HL-60 (cell line): Measurements from ENCODE around the gene TAS2R7.

Source experiments
- DNase-seq, 2 experiments: peaks; one replicate each; pipeline ENCODE4 v3.0.0-alpha.2; 2010 to 2020; ENCODE audit warnings: low read depth in 1 of 2, low spot score in 1 of 2
- H3K27ac ChIP-seq: fragments of 250-450 bp; sonication (Bioruptor Pico); replicated peaks from 2 replicates; pipeline ENCODE4 v1.5.1; 2020; ENCODE audit warnings: mild to moderate bottlenecking, moderate library complexity
- H3K27me3 ChIP-seq: fragments of 250-450 bp; sonication (Bioruptor Pico); 2 replicates; pipeline ENCODE4 v1.5.1; 2021; ENCODE audit warnings: mild to moderate bottlenecking, moderate library complexity; ENCODE audit not compliant: insufficient read depth, poor library complexity, severe bottlenecking
- H3K4me3 ChIP-seq: replicated peaks from 2 replicates; pipeline ENCODE4 v1.5.1; 2011; ENCODE audit warnings: mild to moderate bottlenecking, control low read depth, low read length; ENCODE audit not compliant: insufficient read depth
- CTCF ChIP-seq: IDR thresholded peaks from one replicate; pipeline ENCODE4 v1.5.1; 2011; ENCODE audit warnings: low read length, control low read depth, inconsistent platforms; ENCODE audit not compliant: insufficient read depth
- GABPA ChIP-seq: IDR thresholded peaks from 2 replicates; pipeline ENCODE4 v1.6.1; 2012; ENCODE audit warnings: low read depth
- POLR2AphosphoS5 ChIP-seq: IDR thresholded peaks from 2 replicates; pipeline ENCODE4 v1.6.1; 2012; ENCODE audit warnings: low read depth
- SPI1 ChIP-seq: IDR thresholded peaks from 2 replicates; pipeline ENCODE4 v1.6.1; 2012; ENCODE audit warnings: low read depth, mild to moderate bottlenecking, borderline replicate concordance
- TF ChIP-seq, protein P1 (sequence below): IDR thresholded peaks from 2 replicates; pipeline ENCODE4 v1.6.1; 2012; ENCODE audit warnings: low read depth; ENCODE audit not compliant: insufficient replicate concordance

The TAS2R7 gene

GRCh38 chr12:10847744-10848143 is 45.3 kb upstream of the TAS2R7 start:
- DNase-seq = no peak
- no peak overlapping the region for H3K27ac ChIP-seq
- TF ChIP-seq SPI1 (no peak), CTCF (no peak), GABPA (no peak), POLR2AphosphoS5 (no peak)
- TF ChIP-seq, protein P1, sequence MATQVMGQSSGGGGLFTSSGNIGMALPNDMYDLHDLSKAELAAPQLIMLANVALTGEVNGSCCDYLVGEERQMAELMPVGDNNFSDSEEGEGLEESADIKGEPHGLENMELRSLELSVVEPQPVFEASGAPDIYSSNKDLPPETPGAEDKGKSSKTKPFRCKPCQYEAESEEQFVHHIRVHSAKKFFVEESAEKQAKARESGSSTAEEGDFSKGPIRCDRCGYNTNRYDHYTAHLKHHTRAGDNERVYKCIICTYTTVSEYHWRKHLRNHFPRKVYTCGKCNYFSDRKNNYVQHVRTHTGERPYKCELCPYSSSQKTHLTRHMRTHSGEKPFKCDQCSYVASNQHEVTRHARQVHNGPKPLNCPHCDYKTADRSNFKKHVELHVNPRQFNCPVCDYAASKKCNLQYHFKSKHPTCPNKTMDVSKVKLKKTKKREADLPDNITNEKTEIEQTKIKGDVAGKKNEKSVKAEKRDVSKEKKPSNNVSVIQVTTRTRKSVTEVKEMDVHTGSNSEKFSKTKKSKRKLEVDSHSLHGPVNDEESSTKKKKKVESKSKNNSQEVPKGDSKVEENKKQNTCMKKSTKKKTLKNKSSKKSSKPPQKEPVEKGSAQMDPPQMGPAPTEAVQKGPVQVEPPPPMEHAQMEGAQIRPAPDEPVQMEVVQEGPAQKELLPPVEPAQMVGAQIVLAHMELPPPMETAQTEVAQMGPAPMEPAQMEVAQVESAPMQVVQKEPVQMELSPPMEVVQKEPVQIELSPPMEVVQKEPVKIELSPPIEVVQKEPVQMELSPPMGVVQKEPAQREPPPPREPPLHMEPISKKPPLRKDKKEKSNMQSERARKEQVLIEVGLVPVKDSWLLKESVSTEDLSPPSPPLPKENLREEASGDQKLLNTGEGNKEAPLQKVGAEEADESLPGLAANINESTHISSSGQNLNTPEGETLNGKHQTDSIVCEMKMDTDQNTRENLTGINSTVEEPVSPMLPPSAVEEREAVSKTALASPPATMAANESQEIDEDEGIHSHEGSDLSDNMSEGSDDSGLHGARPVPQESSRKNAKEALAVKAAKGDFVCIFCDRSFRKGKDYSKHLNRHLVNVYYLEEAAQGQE = no peak

GRCh38 chr12:10842862-10843261 is 40.4 kb upstream of the TAS2R7 start:
- Histone ChIP-seq H3K27ac (no peak overlapping the region), H3K4me3 (no peak overlapping the region), H3K27me3 (no peaks in the 10 kb centered on the region)
- TF ChIP-seq CTCF = no peak
- no peak for TF ChIP-seq POLR2AphosphoS5
- no peak for TF ChIP-seq SPI1
- no peak for TF ChIP-seq GABPA
- TF ChIP-seq, protein P1 = no peak
- DNase-seq = no peak

More at GRCh38 chr12:10847744-10848143, 45.3 kb upstream of the TAS2R7 start:
- Histone ChIP-seq H3K4me3 (no peak overlapping the region), H3K27me3 (no peaks in the 10 kb centered on the region)

DNA sequence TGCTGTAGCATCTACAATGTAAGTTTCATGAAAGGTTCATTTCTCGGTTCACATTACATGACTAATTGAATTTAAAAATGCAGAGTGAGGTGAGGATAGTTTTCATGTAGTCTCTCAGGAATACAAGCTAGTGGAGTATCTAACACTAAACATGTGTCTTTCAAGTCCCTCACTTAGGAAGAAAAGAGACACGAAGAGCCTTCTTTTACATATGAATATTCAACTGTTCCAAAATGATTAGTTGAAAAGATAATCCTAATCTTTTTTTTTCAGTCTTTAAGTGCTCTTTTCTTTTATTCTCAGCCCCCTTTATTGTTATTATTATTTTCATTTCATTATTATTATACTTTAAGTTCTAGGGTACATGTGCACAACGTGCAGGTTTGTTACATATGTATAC is 36.0 kb upstream of the TAS2R7 start:
- no peaks in the 10 kb centered on the region for H3K27me3 ChIP-seq
- no peak overlapping the region for H3K4me3 ChIP-seq
- TF ChIP-seq GABPA (no peak), CTCF (no peak), SPI1 (no peak), POLR2AphosphoS5 (no peak)
- TF ChIP-seq, protein P1 = no peak
- no peak for DNase-seq
- no peak overlapping the region for H3K27ac ChIP-seq
